Kidney (tissue), 14 donors: Measurements from ENCODE around the gene GP1BA. TPM values are rescaled to one million over a fixed set of nuclear protein-coding genes. Genes with fewer than 3 reads are reported as not detected.

Experiments used
- DNase-seq, 5 donors: peaks; one replicate each; pipeline ENCODE4 v3.0.0-alpha.2; 2013 to 2020
- FAIRE-seq: peaks from 2 replicates; lab custom pipeline; 2012; peaks lifted over from hg19 to GRCh38; lab: Jason Lieb, UNC
- H3K27ac ChIP-seq, 2 donors: one replicate each; pipeline ENCODE4 v1.7.0; 2013; ENCODE audit warnings: low read depth in 2 of 2, low read length in 2 of 2, inconsistent platforms in 1 of 2
- H3K27me3 ChIP-seq: one replicate; pipeline ENCODE4 v1.7.1; 2013; ENCODE audit warnings: low read length, inconsistent platforms; ENCODE audit not compliant: control insufficient read depth, insufficient read depth
- H3K36me3 ChIP-seq, 3 donors: one replicate each; pipeline versions ENCODE4 v1.7.0 to v1.7.1; 2013; ENCODE audit warnings: low read length in 3 of 3, control low read depth in 1 of 3, inconsistent platforms in 1 of 3; ENCODE audit not compliant: insufficient read depth in 3 of 3, control insufficient read depth in 2 of 3
- H3K4me1 ChIP-seq, 3 donors: one replicate each; pipeline versions ENCODE4 v1.7.0 to v1.7.1; 2013; ENCODE audit warnings: low read length in 3 of 3, inconsistent platforms in 1 of 3, low read depth in 1 of 3; ENCODE audit not compliant: control insufficient read depth in 2 of 3, insufficient read depth in 2 of 3
- H3K4me3 ChIP-seq, 3 donors: one replicate each; pipeline versions ENCODE4 v1.7.0 to v1.8.1; 2013; ENCODE audit warnings: low read length in 3 of 3, control low read depth in 1 of 3, inconsistent platforms in 1 of 3
- H3K9ac ChIP-seq, 3 donors: one replicate each; pipeline versions ENCODE4 v1.7.0 to v1.7.1; 2013; ENCODE audit warnings: low read length in 3 of 3, control low read depth in 1 of 3, inconsistent platforms in 1 of 3
- H3K9me3 ChIP-seq, 3 donors: one replicate each; pipeline versions ENCODE4 v1.7.0 to v1.7.1; 2013; ENCODE audit warnings: low read length in 3 of 3, control low read depth in 1 of 3, inconsistent platforms in 1 of 3; ENCODE audit not compliant: control insufficient read depth in 2 of 3, insufficient read depth in 1 of 3
- intact Hi-C: fragments of 100-400 bp; cut with DNase I; formaldehyde crosslinking; loops from one replicate; pipeline ENCODE4 v1.11.1; 2022
- polyA plus RNA-seq: library from polyadenylated mRNA; stranded (reverse); fragments of 350-450 nt; fragmentation: Illumina TruSeq; extraction: RNeasy Lipid Tissue Mini Kit (QIAGEN cat#74804); gene quantifications from one replicate; pipeline ENCODE4 v1.2.3, GENCODE V29; 2014; ENCODE audit warnings: low read depth, low replicate concordance; ENCODE audit not compliant: insufficient read depth
- total RNA-seq: library from RNA; stranded (reverse); fragmentation: NEBNext Ultra II Directional; extraction: Animal tissue kit (Norgen Biotek cat#: 25700); gene quantifications from one replicate; pipeline ENCODE4 v1.2.1, GENCODE V29; 2021
- TF ChIP-seq, protein P1 (sequence below): IDR thresholded peaks from 3 replicates; pipeline ENCODE4 v1.5.1; 2012; ENCODE audit warnings: mild to moderate bottlenecking, moderate library complexity, borderline replicate concordance; ENCODE audit not compliant: insufficient read depth; ENCODE audit errors: extremely low read depth
- donor health status: control.
- donor health status: control.
- donor health status: control.
- donor health status: control.
- donor health status: control.
- donor health status: DM: yes; HTN: yes; CAD: no.
- donor health status: Normal renal cell carcinoma (clear cell type).

The GP1BA gene
- total and polyA plus RNA-seq, 2 donors from 2014 or later = not detected

DNA sequence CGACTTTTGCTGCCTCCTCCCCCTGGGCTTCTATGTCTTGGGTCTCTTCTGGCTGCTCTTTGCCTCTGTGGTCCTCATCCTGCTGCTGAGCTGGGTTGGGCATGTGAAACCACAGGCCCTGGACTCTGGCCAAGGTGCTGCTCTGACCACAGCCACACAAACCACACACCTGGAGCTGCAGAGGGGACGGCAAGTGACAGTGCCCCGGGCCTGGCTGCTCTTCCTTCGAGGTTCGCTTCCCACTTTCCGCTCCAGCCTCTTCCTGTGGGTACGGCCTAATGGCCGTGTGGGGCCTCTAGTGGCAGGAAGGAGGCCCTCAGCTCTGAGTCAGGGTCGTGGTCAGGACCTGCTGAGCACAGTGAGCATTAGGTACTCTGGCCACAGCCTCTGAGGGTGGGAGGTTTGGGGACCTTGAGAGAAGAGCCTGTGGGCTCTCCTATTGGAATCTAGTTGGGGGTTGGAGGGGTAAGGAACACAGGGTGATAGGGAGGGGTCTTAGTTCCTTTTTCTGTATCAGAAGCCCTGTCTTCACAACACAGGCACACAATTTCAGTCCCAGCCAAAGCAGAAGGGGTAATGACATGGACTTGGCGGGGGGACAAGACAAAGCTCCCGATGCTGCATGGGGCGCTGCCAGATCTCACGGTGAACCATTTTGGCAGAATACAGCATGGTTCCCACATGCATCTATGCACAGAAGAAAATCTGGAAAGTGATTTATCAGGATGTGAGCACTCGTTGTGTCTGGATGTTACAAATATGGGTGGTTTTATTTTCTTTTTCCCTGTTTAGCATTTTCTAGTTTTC is 2.3 kb downstream of the GP1BA start:
- intact Hi-C loops = no loop called here
- H3K4me1 ChIP-seq = peaks cover 0 to 20% (median 12%) of the 10 kb centered on the region in 3 donors
- no peaks in the 10 kb centered on the region for H3K9me3 ChIP-seq
- H3K4me3 ChIP-seq = no peak overlapping the region
- H3K9ac ChIP-seq = peak overlapping the region in 1 of 3 donors; percentile 19
- TF ChIP-seq, protein P1, sequence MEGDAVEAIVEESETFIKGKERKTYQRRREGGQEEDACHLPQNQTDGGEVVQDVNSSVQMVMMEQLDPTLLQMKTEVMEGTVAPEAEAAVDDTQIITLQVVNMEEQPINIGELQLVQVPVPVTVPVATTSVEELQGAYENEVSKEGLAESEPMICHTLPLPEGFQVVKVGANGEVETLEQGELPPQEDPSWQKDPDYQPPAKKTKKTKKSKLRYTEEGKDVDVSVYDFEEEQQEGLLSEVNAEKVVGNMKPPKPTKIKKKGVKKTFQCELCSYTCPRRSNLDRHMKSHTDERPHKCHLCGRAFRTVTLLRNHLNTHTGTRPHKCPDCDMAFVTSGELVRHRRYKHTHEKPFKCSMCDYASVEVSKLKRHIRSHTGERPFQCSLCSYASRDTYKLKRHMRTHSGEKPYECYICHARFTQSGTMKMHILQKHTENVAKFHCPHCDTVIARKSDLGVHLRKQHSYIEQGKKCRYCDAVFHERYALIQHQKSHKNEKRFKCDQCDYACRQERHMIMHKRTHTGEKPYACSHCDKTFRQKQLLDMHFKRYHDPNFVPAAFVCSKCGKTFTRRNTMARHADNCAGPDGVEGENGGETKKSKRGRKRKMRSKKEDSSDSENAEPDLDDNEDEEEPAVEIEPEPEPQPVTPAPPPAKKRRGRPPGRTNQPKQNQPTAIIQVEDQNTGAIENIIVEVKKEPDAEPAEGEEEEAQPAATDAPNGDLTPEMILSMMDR = no peak
- H3K36me3 ChIP-seq = peaks cover 0 to 14% (median 3%) of the 10 kb centered on the region in 3 donors
- no peaks in the 10 kb centered on the region for H3K27me3 ChIP-seq
- DNase-seq (peak in 2 of 5 donors; percentile 34 to 79), FAIRE-seq (no peak)
- no peak overlapping the region for H3K27ac ChIP-seq

DNA sequence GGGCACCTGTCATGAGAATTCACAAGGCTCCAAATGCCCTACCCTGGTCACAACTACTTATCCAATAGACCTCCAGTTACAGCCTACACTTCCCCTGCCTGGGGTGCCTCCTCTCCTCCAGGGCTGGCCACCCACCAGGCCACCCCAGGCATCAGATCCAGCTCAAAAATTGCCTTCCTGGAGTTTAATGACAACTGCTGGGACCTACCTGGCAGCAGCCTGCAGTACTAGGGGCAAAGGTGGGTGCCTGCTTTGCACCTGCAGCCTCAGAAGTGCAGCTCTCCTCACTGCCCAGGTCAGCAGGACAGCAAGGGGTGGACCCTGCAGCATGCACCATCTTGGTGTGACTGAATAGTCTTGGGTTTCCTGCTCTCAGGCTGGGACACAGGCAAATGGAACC is 3.6 kb downstream of the GP1BA start:
- intact Hi-C loops = no loop called here

DNA sequence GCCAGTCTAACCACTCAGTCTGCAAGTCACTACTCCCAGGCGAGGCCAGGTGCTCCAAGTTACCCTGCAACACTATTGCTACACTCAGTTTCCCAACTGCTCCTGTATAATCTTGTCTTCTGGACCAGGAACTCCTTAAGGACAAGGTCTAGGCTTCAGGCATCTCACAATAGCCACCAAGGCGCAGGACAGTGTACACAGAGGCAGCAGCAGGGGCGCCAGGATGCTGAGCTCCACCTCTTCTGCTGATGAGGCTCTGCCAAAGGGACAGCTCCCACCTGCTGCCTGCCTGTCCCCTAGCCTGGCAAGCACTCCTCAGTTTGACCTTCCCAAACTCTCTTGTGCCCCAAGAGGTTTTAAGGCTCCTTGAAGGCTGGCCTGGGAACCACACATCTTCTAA is 4.4 kb downstream of the GP1BA start:
- TF ChIP-seq, protein P1 = no peak
- Histone ChIP-seq H3K27ac (no peak overlapping the region), H3K4me1 (peaks cover 4 to 27% (median 18%) of the 10 kb centered on the region in 3 donors), H3K27me3 (no peaks in the 10 kb centered on the region), H3K36me3 (peaks cover 0 to 14% (median 3%) of the 10 kb centered on the region in 3 donors), H3K9ac (no peak overlapping the region), H3K9me3 (no peaks in the 10 kb centered on the region), H3K4me3 (no peak overlapping the region)
- FAIRE-seq (no peak), DNase-seq (no peak)
- intact Hi-C loops = no loop called here

More for the DNA sequence above, 3.6 kb downstream of the GP1BA start:
- FAIRE-seq (no peak), DNase-seq (no peak)
- Histone ChIP-seq H3K4me3 (no peak overlapping the region), H3K36me3 (peaks cover 0 to 14% (median 3%) of the 10 kb centered on the region in 3 donors), H3K9ac (no peak overlapping the region), H3K27me3 (no peaks in the 10 kb centered on the region), H3K9me3 (no peaks in the 10 kb centered on the region), H3K27ac (no peak overlapping the region), H3K4me1 (peaks cover 0 to 20% (median 12%) of the 10 kb centered on the region in 3 donors)
- TF ChIP-seq, protein P1 = no peak
